Endodermal cell (in vitro differentiated cells): ENCODE measurements around the gene ARHGEF33. TPM values are rescaled to one million over a fixed set of nuclear protein-coding genes. Genes with fewer than 3 reads are reported as not detected.

Source experiments
- DNase-seq: peaks from one replicate; pipeline ENCODE4 v3.0.0-alpha.2; 2017
- H3K27ac ChIP-seq: 2 replicates; pipeline ENCODE4 v1.5.1; 2013; ENCODE audit warnings: mild to moderate bottlenecking, low read depth, low read length, moderate library complexity
- H3K27me3 ChIP-seq: 2 replicates; pipeline ENCODE4 v1.6.1; 2013; ENCODE audit warnings: mild to moderate bottlenecking, low read length, moderate library complexity; ENCODE audit not compliant: insufficient read depth, control insufficient read depth, poor library complexity, severe bottlenecking
- H3K36me3 ChIP-seq: 2 replicates; pipeline ENCODE4 v1.7.0; 2013; ENCODE audit warnings: mild to moderate bottlenecking, low read length, moderate library complexity; ENCODE audit not compliant: control insufficient read depth, insufficient read depth
- H3K4me1 ChIP-seq: one replicate; pipeline ENCODE4 v1.7.0; 2013; ENCODE audit warnings: low read length; ENCODE audit not compliant: control insufficient read depth, insufficient read depth
- H3K4me3 ChIP-seq: 2 replicates; pipeline ENCODE4 v1.5.1; 2013; ENCODE audit warnings: mild to moderate bottlenecking, low read length, moderate library complexity
- H3K9ac ChIP-seq: 2 replicates; pipeline ENCODE4 v1.6.1; 2013; ENCODE audit warnings: mild to moderate bottlenecking, low read length, moderate library complexity; ENCODE audit not compliant: poor library complexity, severe bottlenecking; ENCODE audit errors: extremely low read depth
- H3K9me3 ChIP-seq: 2 replicates; pipeline ENCODE4 v1.6.1; 2013; ENCODE audit warnings: mild to moderate bottlenecking, low read length, moderate library complexity; ENCODE audit not compliant: control insufficient read depth
- H3K27ac Mint-ChIP-seq: 2 replicates; pipeline ENCODE4 v1.8.0; 2020; ENCODE audit warnings: mixed read lengths
- H3K27me3 Mint-ChIP-seq: 2 replicates; pipeline ENCODE4 v1.8.0; 2021; ENCODE audit warnings: mild to moderate bottlenecking, mixed read lengths; ENCODE audit not compliant: insufficient read depth
- H3K36me3 Mint-ChIP-seq: 2 replicates; pipeline ENCODE4 v1.8.0; 2020; ENCODE audit warnings: low read depth, mixed read lengths
- H3K4me1 Mint-ChIP-seq: 2 replicates; pipeline ENCODE4 v1.8.0; 2020; ENCODE audit warnings: mixed read lengths
- H3K4me3 Mint-ChIP-seq: 2 replicates; pipeline ENCODE4 v1.8.0; 2020; ENCODE audit warnings: mild to moderate bottlenecking, moderate library complexity, mixed read lengths
- H3K9me3 Mint-ChIP-seq: 2 replicates; pipeline ENCODE4 v1.8.0; 2020; ENCODE audit warnings: mild to moderate bottlenecking, mixed read lengths
- CTCF ChIP-seq: fragments of 200-600 bp; sonication (generic); conservative IDR thresholded peaks from 2 replicates; pipeline ENCODE4 v1.5.0; 2021; ENCODE audit warnings: antibody characterized with exemption, mild to moderate bottlenecking
- WGBS, 2 experiments: methylation state at CpG; one replicate each; pipeline versions ENCODE4 v1.1.5 to v1.1.7; 2013; ENCODE audit warnings: missing lambda C conversion rate in 2 of 2, mixed read lengths in 1 of 2; ENCODE audit not compliant: insufficient coverage in 1 of 2, insufficient read length in 1 of 2; 5-methylcytosine and 5-hydroxymethylcytosine counted together
- total RNA-seq, 2 donors: library from RNA; stranded (reverse); fragmentation: NEBNext Ultra II Directional in 1 of 2; extraction: Animal tissue kit (Norgen Biotek cat#: 25700) in 1 of 2; gene quantifications; 2 replicates in 1 of 2; 3 replicates in 1 of 2; pipeline ENCODE4 v1.2.1, GENCODE V29; 2021

Gene ARHGEF33
- total RNA-seq, 2 donors from 2014 or later: 0.57 to 1.00 TPM

- TF ChIP-seq CTCF: no peak
- H3K27ac ChIP-seq: no peak within 1 kb of the TSS
- H3K4me1 Mint-ChIP-seq: peaks cover 15% of the 10 kb centered on the region
Measured at GRCh38 chr2:38875576-38876367, 13.9 kb upstream of the ARHGEF33 start, which contains the start of the genes DHX57 and MORN2. TSS of gene DHX57 (minus strand) at chr2:38875934. CDS start at chr2:38868405, 7,529 bp downstream. TSS of gene MORN2 (plus strand) at chr2:38875976.

DNA sequence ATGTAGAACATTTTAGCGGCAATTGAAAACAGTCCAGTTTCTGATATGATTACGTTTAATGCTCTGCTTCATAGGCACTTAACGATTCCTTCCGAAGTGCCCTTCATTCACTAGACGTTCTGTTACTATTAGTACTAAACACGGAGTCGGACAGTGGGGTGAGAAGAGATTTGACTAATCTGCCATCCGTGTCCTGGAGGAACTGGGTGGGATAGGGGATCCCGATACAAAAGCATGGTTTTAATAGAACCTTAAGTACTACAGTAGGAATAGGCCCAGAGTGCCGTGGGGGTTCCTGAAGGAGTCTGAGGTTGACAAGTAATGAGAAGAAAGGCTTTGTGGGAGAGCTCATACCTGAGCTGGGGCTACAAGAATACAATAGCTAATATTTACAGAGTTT is 13.3 kb upstream of the ARHGEF33 start:
- Histone ChIP-seq H3K9ac (peak overlapping the region; percentile 76), H3K9me3 (peaks cover 12% of the 10 kb centered on the region), H3K27ac (no peak overlapping the region), H3K27me3 (no peaks in the 10 kb centered on the region), H3K4me1 (no peaks in the 10 kb centered on the region), H3K4me3 (peak overlapping the region; percentile 93), H3K36me3 (peaks cover 5% of the 10 kb centered on the region)
- WGBS, 2 experiments: 46% methylated on average over 5 to 10 of the region's 10 CpGs
- Mint-ChIP-seq H3K9me3 (peaks cover 9% of the 10 kb centered on the region), H3K27me3 (peaks cover 1% of the 10 kb centered on the region), H3K36me3 (peaks cover 10% of the 10 kb centered on the region), H3K4me1 (peaks cover 15% of the 10 kb centered on the region), H3K4me3 (peak overlapping the region; percentile 92), H3K27ac (peak overlapping the region; percentile 98)
- no peak for DNase-seq
- TF ChIP-seq CTCF: no peak

More at GRCh38 chr2:38875576-38876367, 13.9 kb upstream of the ARHGEF33 start, which contains the start of the genes DHX57 and MORN2:
- WGBS, 2 experiments: 1% methylated on average over 22 to 52 of the region's 52 CpGs
- peak; percentile 97 for DNase-seq
- Mint-ChIP-seq H3K9me3 (peaks cover 10% of the 10 kb centered on the region), H3K27me3 (peaks cover 1% of the 10 kb centered on the region), H3K36me3 (peaks cover 11% of the 10 kb centered on the region), H3K4me3 (peak within 1 kb of the TSS; percentile 92), H3K27ac (peak within 1 kb of the TSS; percentile 98)
- peak within 1 kb of the TSS; percentile 76 for H3K9ac ChIP-seq
- H3K36me3 ChIP-seq: peaks cover under 1% of the 10 kb centered on the region
- no peaks in the 10 kb centered on the region for H3K4me1 ChIP-seq
- H3K4me3 ChIP-seq: peak within 1 kb of the TSS; percentile 93
- peaks cover 14% of the 10 kb centered on the region for H3K9me3 ChIP-seq
- no peaks in the 10 kb centered on the region for H3K27me3 ChIP-seq

DNA sequence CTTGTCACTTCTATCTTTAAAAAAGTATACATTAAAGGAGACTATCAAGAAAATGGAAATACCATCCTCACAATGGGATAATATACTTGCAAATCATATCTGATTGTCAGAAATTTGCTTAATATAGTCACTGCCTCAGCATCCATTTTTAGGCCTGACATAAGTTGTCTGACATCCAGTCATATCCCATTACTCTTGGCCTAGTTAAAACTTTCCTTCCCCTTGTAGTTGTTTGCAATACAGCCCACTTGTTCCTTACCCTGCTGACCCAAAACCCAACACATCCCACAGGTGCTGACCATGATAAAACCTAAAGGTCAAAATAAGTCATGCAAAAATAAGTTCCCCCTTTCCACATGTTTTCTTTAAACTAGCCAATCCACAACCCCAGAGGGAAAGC is 3.6 kb upstream of the ARHGEF33 start:
- Mint-ChIP-seq H3K36me3 (no peaks in the 10 kb centered on the region), H3K4me3 (no peak overlapping the region), H3K27ac (no peak overlapping the region), H3K4me1 (no peaks in the 10 kb centered on the region), H3K9me3 (peaks cover 2% of the 10 kb centered on the region), H3K27me3 (no peaks in the 10 kb centered on the region)
- Histone ChIP-seq H3K36me3 (peaks cover 1% of the 10 kb centered on the region), H3K4me3 (no peak overlapping the region), H3K27me3 (no peaks in the 10 kb centered on the region), H3K4me1 (no peaks in the 10 kb centered on the region), H3K27ac (no peak overlapping the region), H3K9ac (no peak overlapping the region), H3K9me3 (peaks cover 8% of the 10 kb centered on the region)
- TF ChIP-seq CTCF: no peak
- no peak for DNase-seq
